K562 (cell line): ENCODE data around the gene NOTO. TPM values are rescaled to one million over a fixed set of nuclear protein-coding genes. Genes with fewer than 3 reads are reported as not detected.

Source experiments
- ATF1 ChIP-seq, 2 experiments: fragments of 450-650 bp in 1 of 2; IDR thresholded peaks; 2 replicates each; pipeline ENCODE4 v1.6.1; 2016; ENCODE audit warnings: missing compliant biosample characterization in 1 of 2, missing genetic modification characterization in 1 of 2
- CEBPG ChIP-seq, 3 experiments: fragments of 200-800 bp in 1 of 3; sonication (Bioruptor generic) in 1 of 3; sonication (generic) in 1 of 3; formaldehyde crosslinking in 1 of 3; IDR thresholded peaks in 2 of 3; conservative IDR thresholded peaks in 1 of 3; 2 replicates each; pipeline versions ENCODE4 v1.6.1 to v1.8.0; 2016 to 2022; ENCODE audit warnings: missing compliant biosample characterization in 2 of 3, missing genetic modification characterization in 2 of 3, mild to moderate bottlenecking in 1 of 3, missing genetic modification reagents in 1 of 3
- CHD1 ChIP-seq: fragments of 200-600 bp; sonication (generic); IDR thresholded peaks from one replicate; pipeline ENCODE4 v1.6.1; 2012; ENCODE audit warnings: mild to moderate bottlenecking, moderate library complexity, low read length, inconsistent platforms
- JUNB ChIP-seq: fragments of 450-650 bp; formaldehyde crosslinking; conservative IDR thresholded peaks from 2 replicates; pipeline ENCODE4 v1.4.0; 2020; ENCODE audit warnings: mild to moderate bottlenecking
- KLF13 ChIP-seq: fragments of 450-650 bp; IDR thresholded peaks from 2 replicates; pipeline ENCODE4 v1.6.1; 2016; ENCODE audit warnings: missing genetic modification characterization, low read depth, mild to moderate bottlenecking, missing compliant biosample characterization, moderate library complexity, borderline replicate concordance
- MEIS2 ChIP-seq: fragments of 450-650 bp; IDR thresholded peaks from 2 replicates; pipeline ENCODE4 v1.6.1; 2014; ENCODE audit warnings: mild to moderate bottlenecking; ENCODE audit not compliant: partially characterized antibody
- POLR2A ChIP-seq: fragments of 450-650 bp; conservative IDR thresholded peaks from 2 replicates; pipeline ENCODE4 v1.6.1; 2016
- RB1 ChIP-seq: fragments of 450-650 bp; IDR thresholded peaks from 2 replicates; pipeline ENCODE4 v1.6.1; 2017; ENCODE audit warnings: low read depth, mild to moderate bottlenecking
- SMARCA5 ChIP-seq: fragments of 450-650 bp; IDR thresholded peaks from 2 replicates; pipeline ENCODE4 v1.6.1; 2016
- SP2 ChIP-seq: IDR thresholded peaks from 2 replicates; pipeline ENCODE4 v1.6.1; 2011; ENCODE audit warnings: mild to moderate bottlenecking, low read depth, low read length, moderate library complexity; ENCODE audit not compliant: poor library complexity, severe bottlenecking; ENCODE audit errors: extremely low read depth
- TAF1 ChIP-seq: IDR thresholded peaks from 2 replicates; pipeline ENCODE4 v1.6.1; 2011; ENCODE audit warnings: mild to moderate bottlenecking, low read length, moderate library complexity; ENCODE audit not compliant: insufficient read depth, control insufficient read depth, severe bottlenecking; ENCODE audit errors: extremely low read depth
- THAP12 ChIP-seq: fragments of 250-450 bp; sonication (Bioruptor Pico); IDR thresholded peaks from 2 replicates; pipeline ENCODE4 v1.9.0; 2021; ENCODE audit warnings: mild to moderate bottlenecking, inconsistent platforms
- TSC22D4 ChIP-seq: fragments of 450-650 bp; IDR thresholded peaks from 2 replicates; pipeline ENCODE4 v1.6.1; 2016; ENCODE audit warnings: missing genetic modification characterization, missing biosample characterization, control low read depth
- ZNF263 ChIP-seq: sonication (generic); formaldehyde crosslinking; IDR thresholded peaks from 2 replicates; pipeline ENCODE4 v1.8.0; 2022; ENCODE audit warnings: mild to moderate bottlenecking, missing genetic modification reagents, borderline replicate concordance
- polyA plus RNA-seq, 8 experiments: library from polyadenylated mRNA; depleted of rRNA in 4 of 8; stranded (reverse) in 5 of 8; unstranded in 3 of 8; fragments of >200 nt; fragmentation: Nextera tagmentation in 2 of 8; fragmentation: Illumina TruSeq in 1 of 8; extraction: Ambion mirVana in 2 of 8; extraction: Trizol in 1 of 8; gene quantifications; 2 replicates each; pipeline versions ENCODE4 v1.2.1 to v1.2.3, GENCODE V29; 2011 to 2014; ENCODE audit warnings: inconsistent platforms in 1 of 8, missing spikeins in 1 of 8
- total RNA-seq, 7 experiments: library from RNA; depleted of rRNA in 6 of 7; stranded (reverse); fragments of >200 nt in 6 of 7; fragmentation: Illumina TruSeq in 2 of 7; extraction: Trizol in 2 of 7; gene quantifications; 2 replicates each; pipeline versions ENCODE4 v1.2.1 to v1.2.3, GENCODE V29; 2011 to 2021; ENCODE audit warnings: low replicate concordance in 1 of 7
- TF ChIP-seq, protein P1 (sequence below): sonication (generic); formaldehyde crosslinking; IDR thresholded peaks from 2 replicates; pipeline ENCODE4 v1.8.0; 2022; ENCODE audit warnings: mild to moderate bottlenecking, missing genetic modification reagents
- TF ChIP-seq, protein P2 (sequence below): fragments of 450-650 bp; IDR thresholded peaks from 2 replicates; pipeline ENCODE4 v1.6.1; 2016; ENCODE audit warnings: mild to moderate bottlenecking

NOTO gene
- total and polyA plus RNA-seq, 9 of the 15 experiments (the other 6 are each of a cell fraction or from before 2014, with no cell fraction given): not detected

DNA sequence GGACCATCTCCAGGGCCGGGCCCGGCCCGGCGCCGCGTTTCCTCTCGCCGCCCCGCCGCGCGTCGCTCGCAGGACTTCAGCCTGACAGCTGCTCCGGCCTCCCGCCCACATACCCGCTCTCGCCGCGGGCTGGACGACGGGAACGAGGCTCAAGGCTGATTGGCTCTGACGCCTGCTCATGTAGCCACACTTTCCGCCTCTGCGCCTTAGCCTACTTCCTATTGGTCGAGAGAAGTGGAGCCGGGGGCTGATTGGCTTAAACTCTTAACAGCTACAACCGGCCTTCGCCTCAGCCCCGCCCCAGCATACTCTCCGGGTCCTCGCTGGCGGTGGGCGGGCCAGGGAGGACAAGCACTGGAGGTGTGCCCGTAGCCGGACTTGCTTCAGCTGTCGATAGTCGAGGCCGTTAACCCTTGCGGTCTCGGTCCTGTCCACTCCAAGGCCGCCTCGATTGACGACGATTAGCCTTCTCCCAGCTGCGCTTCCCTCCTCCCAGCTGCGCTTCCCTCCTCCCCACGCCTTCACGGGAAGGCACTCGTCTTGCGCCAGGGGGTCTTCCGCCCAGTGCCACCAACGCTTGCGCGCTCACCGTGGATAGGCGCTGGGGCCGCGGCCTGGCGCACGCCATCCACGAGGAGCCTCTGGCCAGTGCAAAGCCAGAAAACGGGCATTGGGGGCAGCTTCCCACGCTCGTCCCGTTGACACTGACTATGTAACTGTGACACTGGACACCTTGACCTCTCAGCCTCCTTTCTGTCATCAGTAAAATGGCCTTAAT is 31.0 kb downstream of the NOTO start, which contains the start of gene PRADC1 (continued):
- TF ChIP-seq, protein P1, sequence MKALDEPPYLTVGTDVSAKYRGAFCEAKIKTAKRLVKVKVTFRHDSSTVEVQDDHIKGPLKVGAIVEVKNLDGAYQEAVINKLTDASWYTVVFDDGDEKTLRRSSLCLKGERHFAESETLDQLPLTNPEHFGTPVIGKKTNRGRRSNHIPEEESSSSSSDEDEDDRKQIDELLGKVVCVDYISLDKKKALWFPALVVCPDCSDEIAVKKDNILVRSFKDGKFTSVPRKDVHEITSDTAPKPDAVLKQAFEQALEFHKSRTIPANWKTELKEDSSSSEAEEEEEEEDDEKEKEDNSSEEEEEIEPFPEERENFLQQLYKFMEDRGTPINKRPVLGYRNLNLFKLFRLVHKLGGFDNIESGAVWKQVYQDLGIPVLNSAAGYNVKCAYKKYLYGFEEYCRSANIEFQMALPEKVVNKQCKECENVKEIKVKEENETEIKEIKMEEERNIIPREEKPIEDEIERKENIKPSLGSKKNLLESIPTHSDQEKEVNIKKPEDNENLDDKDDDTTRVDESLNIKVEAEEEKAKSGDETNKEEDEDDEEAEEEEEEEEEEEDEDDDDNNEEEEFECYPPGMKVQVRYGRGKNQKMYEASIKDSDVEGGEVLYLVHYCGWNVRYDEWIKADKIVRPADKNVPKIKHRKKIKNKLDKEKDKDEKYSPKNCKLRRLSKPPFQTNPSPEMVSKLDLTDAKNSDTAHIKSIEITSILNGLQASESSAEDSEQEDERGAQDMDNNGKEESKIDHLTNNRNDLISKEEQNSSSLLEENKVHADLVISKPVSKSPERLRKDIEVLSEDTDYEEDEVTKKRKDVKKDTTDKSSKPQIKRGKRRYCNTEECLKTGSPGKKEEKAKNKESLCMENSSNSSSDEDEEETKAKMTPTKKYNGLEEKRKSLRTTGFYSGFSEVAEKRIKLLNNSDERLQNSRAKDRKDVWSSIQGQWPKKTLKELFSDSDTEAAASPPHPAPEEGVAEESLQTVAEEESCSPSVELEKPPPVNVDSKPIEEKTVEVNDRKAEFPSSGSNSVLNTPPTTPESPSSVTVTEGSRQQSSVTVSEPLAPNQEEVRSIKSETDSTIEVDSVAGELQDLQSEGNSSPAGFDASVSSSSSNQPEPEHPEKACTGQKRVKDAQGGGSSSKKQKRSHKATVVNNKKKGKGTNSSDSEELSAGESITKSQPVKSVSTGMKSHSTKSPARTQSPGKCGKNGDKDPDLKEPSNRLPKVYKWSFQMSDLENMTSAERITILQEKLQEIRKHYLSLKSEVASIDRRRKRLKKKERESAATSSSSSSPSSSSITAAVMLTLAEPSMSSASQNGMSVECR (CRISPR knock-in tag): peak; percentile 66; the same call in 1 of the 2 replicates
- no peak for TF ChIP-seq TSC22D4
- TF ChIP-seq CHD1: peak; percentile 61
- 0 out of 2 replicates have a peak, but pooled peaks have one; percentile 26 for TF ChIP-seq SMARCA5
- peak; percentile 22 for TF ChIP-seq TAF1
- TF ChIP-seq SP2: peak; percentile 89
- TF ChIP-seq JUNB (CRISPR knock-in tag): no peak
- TF ChIP-seq, protein P2, sequence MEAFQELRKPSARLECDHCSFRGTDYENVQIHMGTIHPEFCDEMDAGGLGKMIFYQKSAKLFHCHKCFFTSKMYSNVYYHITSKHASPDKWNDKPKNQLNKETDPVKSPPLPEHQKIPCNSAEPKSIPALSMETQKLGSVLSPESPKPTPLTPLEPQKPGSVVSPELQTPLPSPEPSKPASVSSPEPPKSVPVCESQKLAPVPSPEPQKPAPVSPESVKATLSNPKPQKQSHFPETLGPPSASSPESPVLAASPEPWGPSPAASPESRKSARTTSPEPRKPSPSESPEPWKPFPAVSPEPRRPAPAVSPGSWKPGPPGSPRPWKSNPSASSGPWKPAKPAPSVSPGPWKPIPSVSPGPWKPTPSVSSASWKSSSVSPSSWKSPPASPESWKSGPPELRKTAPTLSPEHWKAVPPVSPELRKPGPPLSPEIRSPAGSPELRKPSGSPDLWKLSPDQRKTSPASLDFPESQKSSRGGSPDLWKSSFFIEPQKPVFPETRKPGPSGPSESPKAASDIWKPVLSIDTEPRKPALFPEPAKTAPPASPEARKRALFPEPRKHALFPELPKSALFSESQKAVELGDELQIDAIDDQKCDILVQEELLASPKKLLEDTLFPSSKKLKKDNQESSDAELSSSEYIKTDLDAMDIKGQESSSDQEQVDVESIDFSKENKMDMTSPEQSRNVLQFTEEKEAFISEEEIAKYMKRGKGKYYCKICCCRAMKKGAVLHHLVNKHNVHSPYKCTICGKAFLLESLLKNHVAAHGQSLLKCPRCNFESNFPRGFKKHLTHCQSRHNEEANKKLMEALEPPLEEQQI: no peak
- 0 out of 2 replicates have a peak, but pooled peaks have one; percentile 11 for TF ChIP-seq CEBPG (CRISPR knock-in tag; IDR thresholded peaks at IDR 0.05)
- TF ChIP-seq CEBPG (tag; conservative IDR thresholded peaks at IDR 0.05 in 1 of 2, IDR thresholded peaks at IDR 0.05 in 1 of 2): no peak
- TF ChIP-seq POLR2A: peak; percentile 67; the same call in 1 of the 2 replicates
- peak; percentile 94 for TF ChIP-seq ZNF263 (CRISPR knock-in tag)
- peak; percentile 79 for TF ChIP-seq MEIS2
- TF ChIP-seq ATF1 (CRISPR knock-in tag; IDR thresholded peaks at IDR 0.05): peak; percentile 58
- TF ChIP-seq ATF1 (tag; IDR thresholded peaks at IDR 0.05): peak; percentile 91
- TF ChIP-seq THAP12: peak; percentile 78; the same call in 1 of the 2 replicates
- TF ChIP-seq RB1: peak; percentile 67; the same call in 1 of the 2 replicates
- peak; percentile 60; the same call in 1 of the 2 replicates for TF ChIP-seq KLF13 (tag)
